GM10847 (cell line): ENCODE measurements around the gene PIM3.
A peak's percentile ranks its signal among the peaks of the same experiment; 100 is the strongest.

Experiments used
- POLR2A ChIP-seq: IDR thresholded peaks from 2 replicates; pipeline ENCODE4 v1.6.1; 2011; ENCODE audit not compliant: insufficient read length; ENCODE audit errors: extremely low read depth

PIM3 gene

GRCh38 chr22:49960159-49961004 lies at the start of gene PIM3:
PIM3 (plus strand) TSS chr22:49960772; CDS start chr22:49960948, 176 bp downstream.
- peak; percentile 98 for TF ChIP-seq POLR2A

- no peak for TF ChIP-seq POLR2A
Observed at GRCh38 chr22:49911881-49912625, 48.5 kb upstream of the PIM3 start.

- TF ChIP-seq POLR2A = no peak
Observed at GRCh38 chr22:49913026-49913425, 47.5 kb upstream of the PIM3 start.

GRCh38 chr22:49913446-49913845 lies 47.1 kb upstream of the PIM3 start:
- TF ChIP-seq POLR2A = no peak

- TF ChIP-seq POLR2A = no peak
Observed at GRCh38 chr22:49914256-49914655, 46.3 kb upstream of the PIM3 start.

GRCh38 chr22:49915610-49916009 lies 45.0 kb upstream of the PIM3 start:
- no peak for TF ChIP-seq POLR2A

GRCh38 chr22:49916831-49917230 lies 43.7 kb upstream of the PIM3 start:
- TF ChIP-seq POLR2A = no peak

GRCh38 chr22:49917974-49918910 lies 42.3 kb upstream of the PIM3 start, which contains the start of the genes ALG12 and CRELD2:
ALG12 (minus strand) TSS chr22:49918438; CDS start chr22:49913765, 4,673 bp downstream.
CRELD2 (plus strand) TSS chr22:49918634; CDS start chr22:49918770, 136 bp downstream.
- peak; percentile 69 for TF ChIP-seq POLR2A

GRCh38 chr22:49918911-49919881 lies 41.4 kb upstream of the PIM3 start:
- no peak for TF ChIP-seq POLR2A

GRCh38 chr22:49920859-49921258 lies 39.7 kb upstream of the PIM3 start:
- no peak for TF ChIP-seq POLR2A

- no peak for TF ChIP-seq POLR2A
Observed at GRCh38 chr22:49921508-49922278, 38.9 kb upstream of the PIM3 start.

GRCh38 chr22:49922484-49922883 lies 38.1 kb upstream of the PIM3 start:
- TF ChIP-seq POLR2A = no peak

GRCh38 chr22:49922926-49923325 lies 37.6 kb upstream of the PIM3 start:
- no peak for TF ChIP-seq POLR2A

- no peak for TF ChIP-seq POLR2A
Observed at GRCh38 chr22:49923445-49923844, 37.1 kb upstream of the PIM3 start.
